Nucleus accumbens (tissue), 56 donors: Measurements from ENCODE around the gene MAIP1.

Experiments used
- DNase-seq, 56 donors: peaks; one replicate each; lab custom pipeline; 2025; lab: John Stamatoyannopoulos, UW

MAIP1 gene

DNA sequence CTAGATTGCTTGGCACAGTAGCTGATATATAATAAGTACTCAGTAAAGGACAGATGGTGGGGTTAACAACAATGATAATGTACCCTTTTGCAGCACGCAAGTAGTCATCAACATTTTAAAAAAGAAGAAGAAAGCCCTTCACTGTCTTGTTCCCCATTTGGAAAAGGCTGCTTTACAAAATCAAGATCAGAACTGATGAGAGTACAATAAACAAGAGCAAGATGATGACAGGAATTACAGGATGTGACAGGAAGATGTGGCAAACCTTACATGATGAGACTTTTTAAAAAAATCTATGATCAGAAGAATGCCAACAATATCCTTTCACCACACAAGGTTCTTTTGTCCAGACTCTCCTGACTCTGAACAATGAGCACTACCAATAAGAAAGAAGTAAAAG lies 9.2 kb upstream of the MAIP1 start:
- DNase-seq = no peak

DNA sequence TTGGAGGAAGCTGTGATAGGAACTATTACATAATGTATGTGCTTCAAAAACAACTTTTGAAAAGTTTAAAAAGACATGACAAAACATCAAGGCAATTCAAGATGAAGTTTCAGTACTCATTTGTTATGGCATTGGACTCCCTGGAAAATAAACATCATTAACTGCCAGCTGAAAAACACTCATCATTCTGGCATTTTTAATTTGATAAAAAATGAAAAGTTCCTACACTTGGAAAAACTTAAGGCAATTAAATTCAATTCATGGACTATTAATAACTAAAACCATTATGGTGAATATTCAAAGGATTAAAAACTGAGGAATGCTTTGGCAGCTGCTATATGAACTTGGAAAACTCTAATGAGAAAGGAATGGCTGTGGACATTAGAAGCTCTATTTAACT lies 8.5 kb upstream of the MAIP1 start:
- no peak for DNase-seq

GRCh38 chr2:199950396-199950795 lies 5.0 kb upstream of the MAIP1 start:
- DNase-seq = no peak

GRCh38 chr2:199951023-199951422 lies 4.4 kb upstream of the MAIP1 start:
- no peak for DNase-seq

DNA sequence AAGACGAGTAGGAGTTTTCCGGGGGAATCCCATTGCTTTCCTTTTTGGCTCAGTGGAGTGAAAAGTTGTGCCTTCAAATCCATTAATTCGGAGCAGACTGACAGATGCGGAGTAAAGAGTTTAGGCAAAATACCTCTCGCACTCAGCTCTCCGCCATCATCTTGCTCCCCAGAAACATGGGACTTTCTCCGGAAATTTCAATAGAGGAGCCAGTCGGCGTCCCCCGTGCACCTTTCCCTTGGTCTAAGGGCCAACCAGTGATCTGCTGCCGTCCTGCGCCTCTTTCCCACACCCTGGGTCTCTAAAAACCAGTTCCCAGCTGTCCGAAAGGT lies 409 bp upstream of the MAIP1 start:
- DNase-seq = no peak

DNA sequence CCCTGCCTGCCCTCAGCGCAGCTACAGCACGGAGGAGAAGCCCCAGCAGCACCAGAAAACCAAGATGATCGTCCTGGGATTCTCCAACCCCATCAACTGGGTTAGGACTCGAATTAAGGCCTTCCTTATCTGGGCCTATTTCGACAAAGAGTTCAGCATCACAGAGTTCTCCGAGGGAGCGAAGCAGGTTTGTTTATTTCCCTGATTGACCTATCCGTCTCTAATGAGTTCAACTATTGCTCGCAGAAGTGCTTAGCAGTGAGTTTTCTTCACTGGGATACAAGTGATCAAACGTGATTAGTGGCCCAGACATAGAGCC lies 639 bp downstream of the MAIP1 start:
- peak in 1 of 56 donors; percentile 28 for DNase-seq

- DNase-seq = no peak
Observed at GRCh38 chr2:199958014-199958413, 2.6 kb downstream of the MAIP1 start.

GRCh38 chr2:199962203-199962602 lies 6.8 kb downstream of the MAIP1 start:
- DNase-seq = no peak

DNA sequence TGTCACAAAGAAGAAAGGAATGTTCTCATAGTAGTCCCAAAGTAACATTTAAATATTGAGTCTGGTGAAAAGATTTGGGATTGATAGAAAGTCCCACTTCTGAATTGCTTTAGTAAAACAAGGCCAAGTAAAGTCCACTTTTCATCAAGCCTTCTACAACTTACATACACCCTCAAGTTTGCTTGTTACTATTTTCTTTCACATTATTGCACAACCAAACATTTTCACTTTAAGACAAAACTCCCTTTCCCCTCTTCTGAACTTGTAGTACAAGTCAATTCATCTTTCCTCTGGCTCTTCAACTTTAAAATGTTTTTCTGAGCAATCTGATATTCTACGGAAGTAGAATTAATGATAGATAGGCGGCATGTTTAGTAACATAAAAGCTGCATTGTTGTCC lies 11.0 kb downstream of the MAIP1 start:
- no peak for DNase-seq

DNA sequence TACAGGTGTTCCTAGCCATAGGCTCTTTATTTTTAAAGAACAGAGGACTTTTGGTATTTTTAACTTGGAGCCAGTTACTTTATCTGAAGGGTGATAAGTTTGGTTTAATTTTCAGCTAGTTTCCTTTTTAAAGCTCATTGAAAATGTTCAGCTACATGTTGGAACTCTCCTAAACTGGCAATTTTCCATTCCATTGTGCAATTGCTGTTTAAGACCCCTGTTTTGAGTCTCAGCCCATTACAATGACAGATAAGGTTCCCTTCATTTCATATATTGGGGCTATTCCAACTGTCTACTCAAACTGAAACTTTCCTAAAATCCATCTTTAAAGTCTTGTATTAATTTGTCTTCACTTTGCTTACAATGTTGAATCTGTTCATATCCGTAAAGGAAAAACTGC lies 11.6 kb downstream of the MAIP1 start:
- no peak for DNase-seq

- no peak for DNase-seq
Observed at GRCh38 chr2:199968126-199968525, 12.7 kb downstream of the MAIP1 start.

GRCh38 chr2:199972088-199972626 lies 16.8 kb downstream of the MAIP1 start:
- no peak for DNase-seq

DNA sequence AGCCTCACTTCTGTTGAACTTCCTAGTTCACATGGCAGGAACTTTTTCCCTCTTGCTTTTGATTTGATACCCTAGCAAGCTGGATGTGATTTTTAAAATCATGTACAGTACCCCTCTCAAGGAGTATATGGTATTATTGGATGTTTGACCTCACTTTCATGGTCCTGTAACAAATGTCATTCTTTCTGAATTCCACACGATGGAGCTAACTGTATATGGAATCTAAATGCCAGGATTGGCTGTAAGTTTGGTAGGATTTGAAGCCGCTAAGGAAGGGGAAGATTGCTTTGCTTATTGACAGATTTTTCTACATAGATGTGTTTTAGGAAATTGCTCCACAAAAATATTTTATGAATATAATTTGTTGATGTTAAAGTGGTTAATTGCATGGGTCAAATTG lies 18.3 kb downstream of the MAIP1 start:
- no peak for DNase-seq

DNA sequence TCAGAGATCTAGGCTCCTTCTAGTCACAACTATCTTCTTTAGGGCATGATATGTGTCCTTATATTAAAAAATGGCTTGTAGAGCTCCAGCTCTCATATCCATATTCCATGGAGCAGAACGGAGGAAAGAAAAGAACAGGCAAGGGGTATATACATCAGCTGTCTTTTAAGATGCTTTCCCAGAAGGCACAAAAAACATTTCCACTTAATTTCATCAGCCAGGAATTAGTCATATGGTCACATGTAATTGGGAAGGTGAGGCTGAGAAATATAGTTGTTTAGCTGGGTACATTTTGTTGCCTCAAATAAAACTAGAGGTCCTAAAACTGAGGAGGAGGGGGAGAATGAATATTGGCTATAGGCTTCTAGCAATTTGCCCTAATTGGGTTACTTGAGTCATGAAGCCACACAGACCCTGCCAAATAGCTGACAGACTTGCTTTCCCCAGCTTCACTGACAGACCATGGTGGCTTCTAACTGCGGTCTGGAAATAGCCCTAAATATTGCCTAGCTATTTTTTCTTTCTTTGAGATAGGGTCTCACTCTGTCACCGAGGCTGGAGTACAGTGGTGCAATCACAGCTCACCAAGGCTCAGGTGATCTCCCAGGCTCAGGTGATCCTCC lies 20.0 kb downstream of the MAIP1 start:
- no peak for DNase-seq

DNA sequence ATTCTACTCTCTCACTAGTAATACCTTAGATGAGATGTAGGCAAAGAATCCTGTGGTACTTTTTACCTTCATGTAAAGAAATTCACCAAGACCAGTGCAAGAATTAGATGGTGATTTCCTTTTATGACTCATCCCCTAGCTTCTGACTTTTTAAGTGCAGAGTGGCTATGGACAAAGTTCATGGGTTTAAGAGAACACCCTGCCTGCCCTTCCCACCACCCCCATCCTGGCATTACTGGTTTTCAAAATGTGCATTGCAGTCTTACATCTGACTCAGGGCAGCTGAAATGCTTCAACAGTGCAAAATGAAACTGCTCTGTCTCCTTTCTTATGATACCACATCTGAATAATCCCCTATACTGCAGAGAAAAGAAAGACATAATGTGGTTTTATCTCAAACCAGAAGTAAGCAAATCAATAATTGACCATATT lies 22.6 kb downstream of the MAIP1 start:
- DNase-seq = no peak

GRCh38 chr2:199979398-199979797 lies 24.0 kb downstream of the MAIP1 start:
- no peak for DNase-seq

DNA sequence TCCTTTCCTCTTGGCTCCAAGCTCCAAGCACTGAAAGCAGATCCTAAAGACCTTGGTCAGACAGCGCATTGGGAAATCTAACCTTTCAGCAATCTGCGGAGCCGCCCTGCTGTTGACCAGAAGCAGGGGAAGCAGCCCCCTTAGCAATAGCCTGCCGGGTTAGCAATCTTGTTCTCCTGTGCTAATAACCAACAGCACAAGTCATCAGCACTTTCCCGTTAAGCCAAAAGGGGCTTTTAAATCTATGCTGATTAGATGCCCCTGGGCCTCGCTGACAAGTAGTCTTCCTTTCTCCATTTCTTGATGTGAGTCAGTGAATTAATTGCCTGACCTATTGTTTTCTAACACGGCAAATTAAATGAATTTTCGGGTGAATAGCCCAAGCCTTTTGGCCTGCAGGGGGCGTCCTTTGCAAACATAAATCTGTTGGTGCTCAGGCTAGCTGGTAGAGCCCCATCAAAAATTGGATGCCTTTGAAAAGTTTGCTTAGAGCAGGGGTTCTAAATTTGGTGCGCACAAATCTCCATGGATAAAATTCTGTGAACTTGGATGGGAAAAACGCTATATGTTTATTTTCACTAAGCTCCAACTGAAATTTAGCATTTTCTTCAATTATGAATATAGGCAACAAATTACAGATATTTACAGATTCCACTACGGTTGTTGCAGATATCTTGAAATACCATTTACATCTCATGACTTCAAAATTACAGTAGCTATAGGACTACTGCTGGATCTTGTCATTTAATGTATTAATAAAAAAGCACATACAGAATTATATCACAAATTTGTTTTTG lies 24.6 kb downstream of the MAIP1 start:
- peak in 53 of 56 donors; percentile 5 to 95 (median 68) for DNase-seq

GRCh38 chr2:199982126-199982843 lies 26.9 kb downstream of the MAIP1 start:
- no peak for DNase-seq

DNA sequence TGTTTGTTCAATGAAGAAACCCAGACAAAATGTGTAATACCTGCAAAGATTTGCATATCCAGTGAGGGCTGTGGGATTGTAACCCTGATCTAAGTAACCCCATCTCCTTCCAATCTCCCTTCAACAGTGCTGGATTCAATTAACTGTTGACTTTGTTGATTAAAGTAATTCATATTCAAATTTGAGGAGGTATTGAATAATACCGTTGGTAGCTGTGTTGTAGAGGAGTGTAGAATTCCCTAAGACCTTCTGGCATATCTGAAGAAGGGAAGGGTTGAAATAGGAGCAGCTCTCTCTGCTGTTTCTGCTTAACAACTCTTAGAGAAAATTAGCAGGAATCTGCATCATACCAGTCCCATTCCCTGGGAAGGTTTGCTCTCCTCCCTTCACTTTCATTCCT lies 28.2 kb downstream of the MAIP1 start:
- no peak for DNase-seq

DNA sequence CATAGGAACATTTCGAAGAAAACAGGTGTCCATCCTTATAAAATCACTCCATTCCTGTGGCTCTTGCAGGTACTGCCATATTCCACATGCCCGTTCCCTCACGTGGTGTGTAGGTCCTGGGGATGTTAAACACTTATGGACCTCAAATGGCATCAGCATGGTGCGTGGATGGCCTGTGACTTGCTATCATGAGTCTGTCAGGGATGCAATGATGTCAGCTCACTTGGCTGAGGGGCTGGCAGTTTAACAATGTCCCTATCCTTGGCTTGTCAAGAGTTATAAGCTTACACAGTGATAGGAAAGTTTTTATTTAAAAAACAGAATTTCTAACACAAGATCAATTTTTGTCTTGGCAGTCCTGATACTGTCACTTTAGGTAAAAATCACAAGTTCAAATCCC lies 28.8 kb downstream of the MAIP1 start:
- no peak for DNase-seq

- no peak for DNase-seq
Observed at GRCh38 chr2:199984755-199985154, 29.4 kb downstream of the MAIP1 start.
